GM19467 (cell line): ENCODE results near the gene TMPRSS9.
"Not testable (repeated sequence)": the region's sequence is repeated elsewhere in the genome, so short reads cannot be mapped to it uniquely, and the experiment has no call there.

Experiments used
- ATAC-seq: cut with Tn5 transposase; IDR thresholded peaks from one replicate; pipeline ENCODE4 v1.9.1; 2021; ENCODE audit warnings: mild to moderate bottlenecking, moderate library complexity; ENCODE audit not compliant: unreplicated experiment

Gene TMPRSS9

GRCh38 chr19:2341244-2341751 lies 18.8 kb upstream of the TMPRSS9 start:
- ATAC-seq = no peak

DNA sequence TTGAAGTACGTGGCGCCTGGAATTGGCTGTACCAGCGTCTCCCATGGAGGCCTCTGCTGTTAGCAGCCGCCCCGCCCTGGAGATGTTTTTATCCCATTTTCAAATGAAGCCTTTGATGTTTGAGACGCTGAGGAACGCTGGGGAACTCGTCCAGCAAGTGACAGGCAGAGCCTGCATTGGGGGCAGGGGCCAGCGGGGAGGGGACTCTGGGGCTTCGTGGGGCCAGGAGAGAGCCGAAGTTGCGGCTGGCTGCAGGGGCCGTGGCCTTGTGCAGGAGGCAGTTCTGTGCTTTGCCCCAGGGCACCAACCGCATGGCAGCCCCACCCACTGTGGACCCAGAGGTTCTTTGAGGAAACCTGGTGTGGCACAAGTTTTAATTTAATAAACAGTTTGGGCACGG lies 18.1 kb upstream of the TMPRSS9 start:
- no peak for ATAC-seq

GRCh38 chr19:2342656-2343288 lies 17.3 kb upstream of the TMPRSS9 start:
- ATAC-seq = no peak

DNA sequence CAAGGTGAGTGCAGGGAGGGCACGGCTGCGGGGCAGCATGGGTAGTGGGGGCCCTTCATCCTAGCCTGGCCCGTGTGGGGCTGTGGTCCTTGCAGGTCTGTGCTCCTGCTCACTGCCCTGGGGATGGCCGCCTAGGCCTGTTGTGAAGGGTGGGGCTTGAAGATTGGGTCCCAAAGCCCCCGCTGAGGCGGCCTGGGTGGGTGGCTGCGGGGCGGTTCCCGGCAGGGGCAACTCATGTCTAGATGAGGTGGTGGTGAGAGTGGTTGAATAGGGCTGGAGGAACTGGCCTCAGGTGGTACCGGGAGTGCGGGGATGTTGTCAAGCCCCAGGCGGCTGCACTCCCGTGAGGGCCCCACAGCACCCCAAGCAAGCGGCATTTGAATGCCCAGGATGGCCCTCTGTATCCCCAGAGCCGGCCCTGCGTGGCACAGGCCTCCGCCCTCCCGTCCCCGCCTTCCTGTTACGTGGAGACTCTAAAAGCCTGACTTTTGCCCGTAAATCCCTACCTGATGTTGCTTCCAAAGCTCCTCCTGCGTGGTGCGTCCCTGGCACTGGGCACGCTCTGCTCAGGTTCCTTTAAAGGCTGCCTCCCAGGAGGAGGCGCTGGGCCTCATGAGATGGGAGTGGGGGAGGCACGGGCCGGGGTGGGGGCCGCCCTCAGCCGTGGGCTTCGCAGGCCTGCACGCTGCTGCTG lies 16.6 kb upstream of the TMPRSS9 start:
- no peak for ATAC-seq

GRCh38 chr19:2344381-2344870 lies 15.6 kb upstream of the TMPRSS9 start:
- no peak for ATAC-seq

DNA sequence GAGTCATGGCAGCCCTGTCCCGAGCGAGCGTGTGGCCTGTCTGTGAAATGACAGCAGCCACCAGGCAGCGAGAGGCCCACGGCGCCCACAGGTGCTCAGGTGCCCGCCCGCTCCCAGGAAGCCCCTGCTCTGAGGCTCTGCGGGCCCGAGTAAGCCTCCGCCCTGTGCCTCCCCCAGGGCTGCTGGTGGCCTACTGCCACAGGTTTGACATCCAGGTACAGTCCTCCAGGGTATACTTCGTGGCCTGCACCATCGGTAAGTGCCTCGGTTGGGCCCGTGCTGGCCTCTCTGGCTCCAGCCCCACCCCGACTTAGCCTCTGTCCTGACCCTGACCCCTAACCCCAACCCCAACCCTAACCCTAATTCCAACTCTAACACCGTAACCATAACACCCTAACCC lies 15.0 kb upstream of the TMPRSS9 start:
- ATAC-seq = no peak

DNA sequence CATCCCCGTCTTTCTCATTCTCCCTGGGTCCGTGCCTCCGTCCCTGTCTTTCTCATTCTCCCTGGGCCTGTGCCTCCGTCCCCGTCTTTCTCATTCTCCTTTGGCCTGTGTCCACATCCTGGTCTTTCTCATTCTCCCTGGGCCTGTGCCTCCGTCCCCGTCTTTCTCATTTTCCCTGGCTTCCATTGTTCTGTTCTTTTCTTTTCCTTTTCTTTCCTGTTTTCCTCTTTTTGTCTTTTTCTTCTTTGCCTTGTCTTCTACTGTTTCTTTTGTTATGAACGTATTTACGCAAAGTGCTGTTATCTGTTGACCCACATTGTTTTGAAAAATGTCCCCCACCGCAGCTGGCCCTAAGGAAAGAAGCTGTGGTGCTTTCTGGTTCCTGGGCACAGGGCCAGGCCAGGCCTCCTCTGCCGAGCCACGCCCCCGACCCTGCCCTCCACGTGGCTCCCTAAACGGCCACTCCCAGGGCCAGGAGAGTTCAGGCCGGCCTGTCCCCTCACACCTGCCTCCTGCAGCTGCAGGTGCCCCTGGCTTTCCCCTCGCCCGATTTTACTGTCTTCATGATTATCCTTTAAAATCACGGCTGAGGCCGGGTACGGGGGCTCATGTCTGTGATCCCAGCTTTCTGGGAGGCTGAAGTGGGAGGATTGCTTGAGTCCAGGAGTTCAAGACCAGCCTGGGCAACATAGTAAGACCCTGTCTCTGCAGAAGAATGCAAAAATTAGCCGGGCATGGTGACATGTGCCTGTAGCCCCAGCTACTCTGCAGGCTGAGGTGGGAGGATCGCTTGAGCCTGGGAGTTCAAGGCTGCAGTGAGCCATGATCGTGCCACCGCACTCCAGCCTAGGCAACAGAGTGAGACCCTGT lies 14.0 kb upstream of the TMPRSS9 start:
- ATAC-seq = no peak

DNA sequence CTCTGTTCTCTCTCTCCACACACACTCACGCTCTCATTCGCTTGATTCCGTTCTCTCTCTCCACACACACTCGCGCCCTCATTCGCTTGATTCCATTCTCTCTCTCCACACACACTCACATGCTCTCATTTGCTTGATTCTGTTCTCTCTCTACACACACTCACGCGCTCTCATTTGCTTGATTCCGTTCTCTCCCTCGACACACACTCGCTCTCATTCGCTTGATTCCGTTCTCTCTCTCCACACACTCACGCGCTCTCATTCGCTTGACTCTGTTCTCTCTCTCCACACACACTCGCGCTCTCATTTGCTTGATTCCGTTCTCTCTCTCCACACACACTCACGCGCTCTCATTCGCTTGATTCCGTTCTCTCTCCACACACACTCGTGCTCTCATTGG lies 10.2 kb upstream of the TMPRSS9 start:
- ATAC-seq = not testable (repeated sequence)

DNA sequence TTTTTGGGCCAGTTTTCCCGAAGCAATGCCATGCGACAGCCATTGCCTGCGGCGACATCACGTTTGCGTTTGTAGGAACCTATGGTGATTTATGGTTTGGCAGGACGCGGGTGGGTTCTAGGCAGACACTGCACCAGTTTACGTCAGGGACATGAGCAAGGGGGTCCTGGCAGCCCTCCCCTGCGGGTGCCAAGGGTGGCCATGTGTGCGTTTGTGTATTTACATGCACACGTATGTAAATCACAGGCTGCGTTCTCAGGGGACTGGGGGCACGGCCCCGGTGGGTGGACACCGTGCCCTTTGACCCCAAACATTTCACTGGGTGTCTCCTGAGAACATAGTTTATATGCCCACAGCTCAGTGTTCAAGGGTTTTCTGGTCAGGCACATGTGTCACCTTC lies 9.4 kb upstream of the TMPRSS9 start:
- ATAC-seq = no peak

DNA sequence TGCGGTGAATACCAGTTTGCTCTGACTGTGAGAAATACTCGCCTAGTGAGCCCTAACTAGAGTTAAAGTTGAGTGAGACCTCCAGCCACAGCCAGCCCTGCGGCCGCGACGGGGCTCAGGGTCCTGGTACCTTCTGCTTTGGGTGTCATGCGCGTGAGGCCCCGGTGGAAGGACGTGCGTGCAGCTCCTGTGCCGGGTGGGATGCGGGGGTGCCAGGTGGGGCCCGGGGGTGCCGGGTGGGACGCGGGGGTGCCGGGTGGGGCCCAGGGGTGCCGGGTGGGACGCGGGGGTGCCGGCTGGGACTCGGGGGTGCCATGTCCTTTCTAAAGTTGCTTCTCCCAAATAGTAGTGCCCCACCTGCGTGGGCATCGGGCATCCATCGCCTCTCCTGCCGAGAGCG lies 8.5 kb upstream of the TMPRSS9 start:
- no peak for ATAC-seq

GRCh38 chr19:2352121-2352520 lies 7.9 kb upstream of the TMPRSS9 start:
- ATAC-seq = no peak

DNA sequence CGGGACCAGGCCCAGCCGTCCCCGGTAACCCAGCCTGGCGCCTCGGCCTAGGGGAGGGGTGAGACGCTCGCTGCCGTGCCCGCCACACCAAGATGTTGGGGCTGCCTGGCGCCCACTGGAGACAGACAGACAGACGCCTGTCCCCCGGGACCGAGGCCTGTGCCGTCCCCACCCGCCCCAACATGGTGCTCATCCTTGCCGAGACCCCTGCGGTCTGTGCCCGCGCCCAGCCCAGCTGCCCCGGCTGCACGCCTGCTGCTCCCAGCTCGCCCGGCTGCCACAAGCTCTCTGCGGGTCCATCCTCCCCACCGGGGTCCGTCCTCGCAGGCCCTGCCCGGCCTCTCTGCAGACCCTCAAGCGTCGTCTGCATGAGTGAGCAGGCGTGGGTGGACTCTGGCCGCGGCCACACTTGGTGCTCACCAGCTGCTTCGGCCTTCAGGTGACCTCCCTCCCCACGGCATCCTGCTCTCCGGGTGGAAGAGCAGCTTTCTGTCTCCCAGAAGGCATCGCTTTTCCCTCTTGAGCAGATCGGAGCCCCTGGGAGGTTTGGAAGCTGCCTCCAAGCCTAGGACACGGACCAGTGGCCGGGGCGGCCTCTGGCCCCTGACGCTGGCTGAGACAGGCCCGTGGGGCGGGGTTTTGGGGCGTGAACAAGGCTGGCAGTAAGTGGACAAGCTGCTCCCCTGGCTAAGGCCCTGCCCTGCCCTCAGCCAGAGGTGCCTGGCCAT lies 6.7 kb upstream of the TMPRSS9 start:
- no peak for ATAC-seq

- ATAC-seq = no peak
These were observed 6.0 kb upstream of the TMPRSS9 start for GRCh38 chr19:2353887-2354592.

GRCh38 chr19:2354670-2355069 lies 5.4 kb upstream of the TMPRSS9 start:
- no peak for ATAC-seq

GRCh38 chr19:2355168-2356035 lies 4.7 kb upstream of the TMPRSS9 start:
- no peak for ATAC-seq

- ATAC-seq = no peak
These were observed 3.9 kb upstream of the TMPRSS9 start for GRCh38 chr19:2356036-2356646.

- no peak for ATAC-seq
These were observed 2.5 kb upstream of the TMPRSS9 start for GRCh38 chr19:2357279-2358206.
